Measurements from ENCODE around the gene NKIRAS1.
"Not testable (repeated sequence)": the region's sequence is repeated elsewhere in the genome, so short reads cannot be mapped to it uniquely, and the experiment has no call there.

NKIRAS1 gene

GRCh38 chr3:23875113-23875725, 41.6 kb downstream of the NKIRAS1 start:
- Histone ChIP-seq H3K4me3 (ENCODE audit: insufficient read depth, low read depth, low read length, poor library complexity, severe bottlenecking) (no peak overlapping the region), H3K4me1 (ENCODE audit: control insufficient read depth, insufficient read depth, low read length, poor library complexity, severe bottlenecking) (no peaks in the 10 kb centered on the region), H3K27ac (ENCODE audit: insufficient read depth, low read length, poor library complexity, severe bottlenecking) (no peak overlapping the region), H3K27me3 (replicated peaks; ENCODE audit: control insufficient read depth, insufficient read depth, low read length, poor library complexity, severe bottlenecking) (no peaks in the 10 kb centered on the region), H3K36me3 (ENCODE audit: control insufficient read depth, insufficient read depth, low read length) (no peaks in the 10 kb centered on the region), H3K9me3 (ENCODE audit: control insufficient read depth, low read length) (no peaks in the 10 kb centered on the region)
- DNase-seq = no peak

GRCh38 chr3:23874359-23875112, 42.3 kb downstream of the NKIRAS1 start:
- no peaks in the 10 kb centered on the region for H3K4me1 ChIP-seq (ENCODE audit: control insufficient read depth, insufficient read depth, low read length, poor library complexity, severe bottlenecking)
- no peaks in the 10 kb centered on the region for H3K9me3 ChIP-seq (ENCODE audit: control insufficient read depth, low read length)
- no peak overlapping the region for H3K27ac ChIP-seq (ENCODE audit: insufficient read depth, low read length, poor library complexity, severe bottlenecking)
- DNase-seq = no peak
- H3K27me3 ChIP-seq (replicated peaks; ENCODE audit: control insufficient read depth, insufficient read depth, low read length, poor library complexity, severe bottlenecking) = no peaks in the 10 kb centered on the region
- no peaks in the 10 kb centered on the region for H3K36me3 ChIP-seq (ENCODE audit: control insufficient read depth, insufficient read depth, low read length)
- no peak overlapping the region for H3K4me3 ChIP-seq (ENCODE audit: insufficient read depth, low read depth, low read length, poor library complexity, severe bottlenecking)

GRCh38 chr3:23873941-23874340, 42.8 kb downstream of the NKIRAS1 start:
- H3K27ac ChIP-seq (ENCODE audit: insufficient read depth, low read length, poor library complexity, severe bottlenecking) = no peak overlapping the region
- H3K4me1 ChIP-seq (ENCODE audit: control insufficient read depth, insufficient read depth, low read length, poor library complexity, severe bottlenecking) = no peaks in the 10 kb centered on the region
- H3K9me3 ChIP-seq (ENCODE audit: control insufficient read depth, low read length) = no peaks in the 10 kb centered on the region
- H3K36me3 ChIP-seq (ENCODE audit: control insufficient read depth, insufficient read depth, low read length) = no peaks in the 10 kb centered on the region
- H3K4me3 ChIP-seq (ENCODE audit: insufficient read depth, low read depth, low read length, poor library complexity, severe bottlenecking) = no peak overlapping the region
- H3K27me3 ChIP-seq (replicated peaks; ENCODE audit: control insufficient read depth, insufficient read depth, low read length, poor library complexity, severe bottlenecking) = no peaks in the 10 kb centered on the region
- no peak for DNase-seq

- Histone ChIP-seq H3K4me1 (ENCODE audit: control insufficient read depth, insufficient read depth, low read length, poor library complexity, severe bottlenecking) (no peaks in the 10 kb centered on the region), H3K27me3 (replicated peaks; ENCODE audit: control insufficient read depth, insufficient read depth, low read length, poor library complexity, severe bottlenecking) (no peaks in the 10 kb centered on the region), H3K4me3 (ENCODE audit: insufficient read depth, low read depth, low read length, poor library complexity, severe bottlenecking) (no peak overlapping the region), H3K36me3 (ENCODE audit: control insufficient read depth, insufficient read depth, low read length) (no peaks in the 10 kb centered on the region), H3K27ac (ENCODE audit: insufficient read depth, low read length, poor library complexity, severe bottlenecking) (no peak overlapping the region), H3K9me3 (ENCODE audit: control insufficient read depth, low read length) (no peaks in the 10 kb centered on the region)
- no peak for DNase-seq
Measured at GRCh38 chr3:23872330-23872729, 44.5 kb downstream of the NKIRAS1 start.

GRCh38 chr3:23871361-23871760, 45.4 kb downstream of the NKIRAS1 start:
- not testable (repeated sequence) for H3K9me3 ChIP-seq (ENCODE audit: control insufficient read depth, low read length); H3K27me3 ChIP-seq (replicated peaks; ENCODE audit: control insufficient read depth, insufficient read depth, low read length, poor library complexity, severe bottlenecking); H3K4me3 ChIP-seq (ENCODE audit: insufficient read depth, low read depth, low read length, poor library complexity, severe bottlenecking); DNase-seq; H3K36me3 ChIP-seq (ENCODE audit: control insufficient read depth, insufficient read depth, low read length); H3K4me1 ChIP-seq (ENCODE audit: control insufficient read depth, insufficient read depth, low read length, poor library complexity, severe bottlenecking); H3K27ac ChIP-seq (ENCODE audit: insufficient read depth, low read length, poor library complexity, severe bottlenecking)

- H3K4me3 ChIP-seq (ENCODE audit: insufficient read depth, low read depth, low read length, poor library complexity, severe bottlenecking); H3K36me3 ChIP-seq (ENCODE audit: control insufficient read depth, insufficient read depth, low read length); H3K9me3 ChIP-seq (ENCODE audit: control insufficient read depth, low read length); DNase-seq; H3K27ac ChIP-seq (ENCODE audit: insufficient read depth, low read length, poor library complexity, severe bottlenecking); H3K4me1 ChIP-seq (ENCODE audit: control insufficient read depth, insufficient read depth, low read length, poor library complexity, severe bottlenecking); H3K27me3 ChIP-seq (replicated peaks; ENCODE audit: control insufficient read depth, insufficient read depth, low read length, poor library complexity, severe bottlenecking): not testable (repeated sequence)
Measured at GRCh38 chr3:23870663-23871043, 46.1 kb downstream of the NKIRAS1 start.

GRCh38 chr3:23869977-23870662, 46.7 kb downstream of the NKIRAS1 start:
- no peak overlapping the region for H3K4me3 ChIP-seq (ENCODE audit: insufficient read depth, low read depth, low read length, poor library complexity, severe bottlenecking)
- no peaks in the 10 kb centered on the region for H3K36me3 ChIP-seq (ENCODE audit: control insufficient read depth, insufficient read depth, low read length)
- no peaks in the 10 kb centered on the region for H3K4me1 ChIP-seq (ENCODE audit: control insufficient read depth, insufficient read depth, low read length, poor library complexity, severe bottlenecking)
- no peak overlapping the region for H3K27ac ChIP-seq (ENCODE audit: insufficient read depth, low read length, poor library complexity, severe bottlenecking)
- H3K27me3 ChIP-seq (replicated peaks; ENCODE audit: control insufficient read depth, insufficient read depth, low read length, poor library complexity, severe bottlenecking) = no peaks in the 10 kb centered on the region
- H3K9me3 ChIP-seq (ENCODE audit: control insufficient read depth, low read length) = no peaks in the 10 kb centered on the region
- no peak for DNase-seq

- H3K27ac ChIP-seq (ENCODE audit: insufficient read depth, low read length, poor library complexity, severe bottlenecking) = no peak overlapping the region
- no peak for DNase-seq
- no peaks in the 10 kb centered on the region for H3K9me3 ChIP-seq (ENCODE audit: control insufficient read depth, low read length)
- H3K4me1 ChIP-seq (ENCODE audit: control insufficient read depth, insufficient read depth, low read length, poor library complexity, severe bottlenecking) = no peaks in the 10 kb centered on the region
- H3K4me3 ChIP-seq (ENCODE audit: insufficient read depth, low read depth, low read length, poor library complexity, severe bottlenecking) = no peak overlapping the region
- no peaks in the 10 kb centered on the region for H3K36me3 ChIP-seq (ENCODE audit: control insufficient read depth, insufficient read depth, low read length)
- H3K27me3 ChIP-seq (replicated peaks; ENCODE audit: control insufficient read depth, insufficient read depth, low read length, poor library complexity, severe bottlenecking) = no peaks in the 10 kb centered on the region
Measured at GRCh38 chr3:23867838-23868237, 49.0 kb downstream of the NKIRAS1 start.

GRCh38 chr3:23867400-23867799, 49.4 kb downstream of the NKIRAS1 start:
- Histone ChIP-seq H3K9me3 (ENCODE audit: control insufficient read depth, low read length) (no peaks in the 10 kb centered on the region), H3K36me3 (ENCODE audit: control insufficient read depth, insufficient read depth, low read length) (no peaks in the 10 kb centered on the region), H3K4me1 (ENCODE audit: control insufficient read depth, insufficient read depth, low read length, poor library complexity, severe bottlenecking) (no peaks in the 10 kb centered on the region), H3K4me3 (ENCODE audit: insufficient read depth, low read depth, low read length, poor library complexity, severe bottlenecking) (no peak overlapping the region), H3K27ac (ENCODE audit: insufficient read depth, low read length, poor library complexity, severe bottlenecking) (no peak overlapping the region), H3K27me3 (replicated peaks; ENCODE audit: control insufficient read depth, insufficient read depth, low read length, poor library complexity, severe bottlenecking) (no peaks in the 10 kb centered on the region)
- DNase-seq = no peak
